BLaER1 (cell line): ENCODE measurements around the gene F12.

Source experiments
- H3K27ac ChIP-seq: shearing (Covaris generic); formaldehyde crosslinking; 2 replicates; pipeline ENCODE4 v1.8.1; 2022
- H3K27me3 ChIP-seq: shearing (Covaris generic); formaldehyde crosslinking; 2 replicates; pipeline ENCODE4 v1.8.1; 2022
- H3K36me3 ChIP-seq: shearing (Covaris generic); formaldehyde crosslinking; 2 replicates; pipeline ENCODE4 v1.8.1; 2022
- H3K4me1 ChIP-seq: shearing (Covaris generic); formaldehyde crosslinking; 2 replicates; pipeline ENCODE4 v1.8.1; 2022
- H3K4me2 ChIP-seq: shearing (Covaris generic); formaldehyde crosslinking; 2 replicates; pipeline ENCODE4 v1.8.1; 2022
- H3K4me3 ChIP-seq: shearing (Covaris generic); formaldehyde crosslinking; 2 replicates; pipeline ENCODE4 v1.8.1; 2022
- H3K9ac ChIP-seq: shearing (Covaris generic); formaldehyde crosslinking; 2 replicates; pipeline ENCODE4 v1.8.1; 2022
- H3K9me3 ChIP-seq: shearing (Covaris generic); formaldehyde crosslinking; 2 replicates; pipeline ENCODE4 v1.8.1; 2022
- H4K20me1 ChIP-seq: shearing (Covaris generic); formaldehyde crosslinking; 2 replicates; pipeline ENCODE4 v1.8.1; 2022
- Cebpa-rat ChIP-seq: shearing (Covaris generic); IDR thresholded peaks from 2 replicates; pipeline ENCODE4 v1.8.1; 2022

Gene F12

GRCh38 chr5:177440211-177440989 lies 31.0 kb upstream of the F12 start:
- Histone ChIP-seq H3K9me3 (no peaks in the 10 kb centered on the region), H3K36me3 (peaks cover 86% of the 10 kb centered on the region), H3K4me2 (peak overlapping the region; percentile 19; the same call in 1 of the 2 replicates), H3K27me3 (no peaks in the 10 kb centered on the region), H3K4me1 (peaks cover 36% of the 10 kb centered on the region), H4K20me1 (peaks cover 9% of the 10 kb centered on the region; the same call in 1 of the 2 replicates), H3K9ac (0 out of 2 replicates have a peak overlapping the region, but pooled peaks have one; percentile 34), H3K4me3 (no peak overlapping the region), H3K27ac (peak overlapping the region; percentile 41; the same call in 1 of the 2 replicates)
- TF ChIP-seq Cebpa-rat = no peak

DNA sequence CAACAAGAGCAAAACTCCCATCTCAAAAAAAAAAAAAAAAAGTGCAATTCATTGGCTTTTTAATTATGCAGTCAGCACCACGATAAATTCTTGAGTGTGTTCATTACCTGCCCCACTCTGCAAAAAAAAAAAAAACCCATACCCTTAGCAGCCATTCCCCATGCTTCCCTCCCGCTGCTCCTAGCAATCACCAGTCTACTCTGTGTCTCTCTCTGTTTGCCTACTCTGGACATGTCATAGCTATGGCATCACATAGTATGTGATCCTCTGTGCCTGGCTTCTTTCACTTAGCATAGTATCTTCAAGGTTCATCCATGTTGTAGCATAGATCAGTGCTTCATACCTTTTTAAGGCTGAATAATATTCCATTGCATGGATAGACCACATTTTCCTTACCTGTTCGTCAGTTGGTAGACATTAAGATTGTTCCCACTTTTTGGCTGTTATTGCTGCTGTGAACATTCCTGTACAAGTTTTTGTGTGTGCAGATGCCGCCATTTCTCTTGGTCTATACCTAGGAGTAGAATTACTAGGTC lies 30.2 kb upstream of the F12 start:
- Histone ChIP-seq H3K4me3 (no peak overlapping the region), H3K27me3 (no peaks in the 10 kb centered on the region), H3K27ac (no peak overlapping the region), H3K9me3 (no peaks in the 10 kb centered on the region), H3K36me3 (peaks cover 94% of the 10 kb centered on the region), H4K20me1 (peaks cover 9% of the 10 kb centered on the region; the same call in 1 of the 2 replicates), H3K4me1 (peaks cover 29% of the 10 kb centered on the region), H3K9ac (no peak overlapping the region), H3K4me2 (no peak overlapping the region)
- no peak for TF ChIP-seq Cebpa-rat

- no peak for TF ChIP-seq Cebpa-rat
- Histone ChIP-seq H3K27me3 (no peaks in the 10 kb centered on the region), H4K20me1 (peaks cover 9% of the 10 kb centered on the region; the same call in 1 of the 2 replicates), H3K9me3 (no peaks in the 10 kb centered on the region), H3K4me2 (no peak overlapping the region), H3K27ac (no peak overlapping the region), H3K36me3 (peaks cover 100% of the 10 kb centered on the region), H3K4me3 (no peak overlapping the region), H3K4me1 (peaks cover 32% of the 10 kb centered on the region), H3K9ac (no peak overlapping the region)
These were observed 29.1 kb upstream of the F12 start for GRCh38 chr5:177438468-177438867.

DNA sequence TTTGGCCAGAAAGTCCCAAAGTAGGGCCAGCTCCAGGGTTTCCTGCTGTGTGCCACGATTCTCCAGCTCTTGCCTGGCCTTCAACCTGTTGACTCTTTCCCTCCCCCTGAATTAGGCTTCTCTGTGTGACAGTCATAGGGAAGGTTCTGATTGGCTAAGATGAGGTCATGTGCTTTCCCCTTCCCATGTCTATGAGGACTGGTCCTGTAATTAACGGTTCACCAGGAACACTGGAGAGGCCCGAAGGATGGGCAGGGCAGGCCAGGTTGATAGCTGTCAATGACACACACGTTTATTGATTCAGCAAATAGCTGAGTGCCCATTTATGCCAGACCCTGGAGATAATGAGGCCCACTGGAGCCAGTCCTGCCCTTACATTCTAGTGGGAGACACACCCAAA lies 28.3 kb upstream of the F12 start:
- TF ChIP-seq Cebpa-rat = no peak
- peaks cover 100% of the 10 kb centered on the region for H3K36me3 ChIP-seq
- no peak overlapping the region for H3K27ac ChIP-seq

DNA sequence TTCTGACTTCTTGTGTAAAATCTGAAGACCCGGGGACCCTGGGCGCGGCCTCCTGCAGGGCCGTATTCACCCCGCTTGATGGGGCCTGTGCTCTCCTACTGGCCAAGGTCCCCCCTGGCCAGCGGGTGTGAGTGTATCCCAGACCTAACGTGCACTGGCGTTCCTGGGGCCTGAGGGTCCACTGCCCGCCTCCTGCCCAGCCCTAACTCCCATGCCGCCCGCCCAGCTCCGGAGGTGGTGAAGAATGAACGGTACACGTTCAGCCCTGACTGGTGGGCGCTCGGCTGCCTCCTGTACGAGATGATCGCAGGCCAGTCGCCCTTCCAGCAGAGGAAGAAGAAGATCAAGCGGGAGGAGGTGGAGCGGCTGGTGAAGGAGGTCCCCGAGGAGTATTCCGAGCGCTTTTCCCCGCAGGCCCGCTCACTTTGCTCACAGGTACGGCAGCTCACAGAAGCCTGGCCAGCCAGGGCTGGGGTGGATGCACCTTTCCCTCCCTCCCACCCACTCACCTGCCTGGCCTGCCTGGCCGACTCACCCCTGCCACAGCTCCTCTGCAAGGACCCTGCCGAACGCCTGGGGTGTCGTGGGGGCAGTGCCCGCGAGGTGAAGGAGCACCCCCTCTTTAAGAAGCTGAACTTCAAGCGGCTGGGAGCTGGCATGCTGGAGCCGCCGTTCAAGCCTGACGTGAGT lies 26.6 kb upstream of the F12 start:
- H3K4me3 ChIP-seq = no peak overlapping the region

More for the DNA sequence above, 28.3 kb upstream of the F12 start:
- H3K9ac ChIP-seq = no peak overlapping the region
- H3K4me1 ChIP-seq = peaks cover 41% of the 10 kb centered on the region
- H3K4me3 ChIP-seq = no peak overlapping the region
- peaks cover 9% of the 10 kb centered on the region; the same call in 1 of the 2 replicates for H4K20me1 ChIP-seq
- no peaks in the 10 kb centered on the region for H3K27me3 ChIP-seq
- no peaks in the 10 kb centered on the region for H3K9me3 ChIP-seq
- H3K4me2 ChIP-seq = no peak overlapping the region

GRCh38 chr5:177434942-177435738 lies 25.8 kb upstream of the F12 start:
- no peak overlapping the region for H3K4me3 ChIP-seq
- H3K4me2 ChIP-seq = no peak overlapping the region
- H3K9ac ChIP-seq = no peak overlapping the region
- no peaks in the 10 kb centered on the region for H4K20me1 ChIP-seq
- H3K36me3 ChIP-seq = peaks cover 80% of the 10 kb centered on the region
- peak overlapping the region; percentile 77; the same call in 1 of the 2 replicates for H3K27ac ChIP-seq
- H3K9me3 ChIP-seq = no peaks in the 10 kb centered on the region
- TF ChIP-seq Cebpa-rat = no peak
- no peaks in the 10 kb centered on the region for H3K27me3 ChIP-seq
- peaks cover 51% of the 10 kb centered on the region for H3K4me1 ChIP-seq

More for the DNA sequence above, 26.6 kb upstream of the F12 start:
- peaks cover 6% of the 10 kb centered on the region; the same call in 1 of the 2 replicates for H4K20me1 ChIP-seq
- peaks cover 51% of the 10 kb centered on the region for H3K4me1 ChIP-seq
- no peaks in the 10 kb centered on the region for H3K9me3 ChIP-seq
- no peaks in the 10 kb centered on the region for H3K27me3 ChIP-seq
- H3K4me2 ChIP-seq = no peak overlapping the region
- TF ChIP-seq Cebpa-rat = no peak
- H3K9ac ChIP-seq = no peak overlapping the region
- H3K27ac ChIP-seq = peak overlapping the region; percentile 35; the same call in 1 of the 2 replicates
- peaks cover 89% of the 10 kb centered on the region for H3K36me3 ChIP-seq

GRCh38 chr5:177434437-177434836 lies 25.1 kb upstream of the F12 start:
- Histone ChIP-seq H3K4me1 (peaks cover 53% of the 10 kb centered on the region), H3K27ac (peak overlapping the region; percentile 77), H3K4me3 (no peak overlapping the region; the same call in 1 of the 2 replicates), H3K27me3 (no peaks in the 10 kb centered on the region), H3K4me2 (peak overlapping the region; percentile 98), H3K36me3 (peaks cover 73% of the 10 kb centered on the region), H4K20me1 (no peaks in the 10 kb centered on the region), H3K9me3 (no peaks in the 10 kb centered on the region), H3K9ac (peak overlapping the region; percentile 64)
- TF ChIP-seq Cebpa-rat = no peak

GRCh38 chr5:177433658-177434217 lies 24.4 kb upstream of the F12 start:
- TF ChIP-seq Cebpa-rat = no peak
- H3K4me1 ChIP-seq = peaks cover 60% of the 10 kb centered on the region
- H3K4me2 ChIP-seq = peak overlapping the region; percentile 98
- H3K27ac ChIP-seq = peak overlapping the region; percentile 99
- no peaks in the 10 kb centered on the region for H3K9me3 ChIP-seq
- H3K27me3 ChIP-seq = no peaks in the 10 kb centered on the region
- H3K36me3 ChIP-seq = peaks cover 66% of the 10 kb centered on the region
- H3K4me3 ChIP-seq = no peak overlapping the region; the same call in 1 of the 2 replicates
- peaks cover 3% of the 10 kb centered on the region for H4K20me1 ChIP-seq
- H3K9ac ChIP-seq = peak overlapping the region; percentile 99
